HL-60 (cell line): ENCODE measurements around the gene SPC25.

Source experiments
- DNase-seq, 2 experiments: peaks; one replicate each; pipeline ENCODE4 v3.0.0-alpha.2; 2010 to 2020; ENCODE audit warnings: low read depth in 1 of 2, low spot score in 1 of 2
- H3K27ac ChIP-seq: fragments of 250-450 bp; sonication (Bioruptor Pico); replicated peaks from 2 replicates; pipeline ENCODE4 v1.5.1; 2020; ENCODE audit warnings: mild to moderate bottlenecking, moderate library complexity
- H3K27me3 ChIP-seq: fragments of 250-450 bp; sonication (Bioruptor Pico); 2 replicates; pipeline ENCODE4 v1.5.1; 2021; ENCODE audit warnings: mild to moderate bottlenecking, moderate library complexity; ENCODE audit not compliant: insufficient read depth, poor library complexity, severe bottlenecking
- H3K4me3 ChIP-seq: replicated peaks from 2 replicates; pipeline ENCODE4 v1.5.1; 2011; ENCODE audit warnings: mild to moderate bottlenecking, control low read depth, low read length; ENCODE audit not compliant: insufficient read depth
- CTCF ChIP-seq: IDR thresholded peaks from one replicate; pipeline ENCODE4 v1.5.1; 2011; ENCODE audit warnings: low read length, control low read depth, inconsistent platforms; ENCODE audit not compliant: insufficient read depth
- GABPA ChIP-seq: IDR thresholded peaks from 2 replicates; pipeline ENCODE4 v1.6.1; 2012; ENCODE audit warnings: low read depth
- POLR2AphosphoS5 ChIP-seq: IDR thresholded peaks from 2 replicates; pipeline ENCODE4 v1.6.1; 2012; ENCODE audit warnings: low read depth
- REST ChIP-seq: IDR thresholded peaks from 2 replicates; pipeline ENCODE4 v1.6.1; 2012; ENCODE audit warnings: low read depth; ENCODE audit not compliant: insufficient replicate concordance
- SPI1 ChIP-seq: IDR thresholded peaks from 2 replicates; pipeline ENCODE4 v1.6.1; 2012; ENCODE audit warnings: low read depth, mild to moderate bottlenecking, borderline replicate concordance

SPC25 gene

GRCh38 chr2:168851674-168852320 is 38.4 kb downstream of the SPC25 start:
- H3K27me3 ChIP-seq, result no peaks in the 10 kb centered on the region
- no peak overlapping the region for H3K4me3 ChIP-seq
- TF ChIP-seq SPI1 (no peak), GABPA (no peak), POLR2AphosphoS5 (no peak)
- no peak for DNase-seq
- H3K27ac ChIP-seq, result no peak overlapping the region

GRCh38 chr2:168850846-168851245 is 39.4 kb downstream of the SPC25 start:
- no peaks in the 10 kb centered on the region for H3K27me3 ChIP-seq
- no peak overlapping the region for H3K27ac ChIP-seq
- TF ChIP-seq POLR2AphosphoS5 (no peak), CTCF (no peak), SPI1 (no peak), REST (no peak), GABPA (no peak)
- H3K4me3 ChIP-seq, result no peak overlapping the region
- DNase-seq, result no peak

- TF ChIP-seq CTCF (no peak), GABPA (no peak), SPI1 (no peak), POLR2AphosphoS5 (no peak), REST (no peak)
- H3K4me3 ChIP-seq, result no peak overlapping the region
- DNase-seq, result no peak
- no peaks in the 10 kb centered on the region for H3K27me3 ChIP-seq
- H3K27ac ChIP-seq, result no peak overlapping the region
Observed at GRCh38 chr2:168849610-168850009, 40.6 kb downstream of the SPC25 start.

- Histone ChIP-seq H3K27ac (no peak overlapping the region), H3K27me3 (no peaks in the 10 kb centered on the region), H3K4me3 (no peak overlapping the region)
- no peak for TF ChIP-seq REST
- no peak for TF ChIP-seq SPI1
- DNase-seq, result no peak
Observed at GRCh38 chr2:168848225-168848624, 42.0 kb downstream of the SPC25 start.
